Astrocyte (in vitro differentiated cells and primary cell): Measurements from ENCODE around the gene AIFM1. TPM values are rescaled to one million over a fixed set of nuclear protein-coding genes. Genes with fewer than 3 reads are reported as not detected.

Source experiments
- DNase-seq: peaks from one replicate; pipeline ENCODE4 v3.0.0-alpha.2; 2010; ENCODE audit warnings: low read depth
- FAIRE-seq: peaks from 2 replicates; lab custom pipeline; 2011; peaks lifted over from hg19 to GRCh38; lab: Jason Lieb, UNC
- H2AFZ ChIP-seq: 2 replicates; pipeline ENCODE4 v1.6.0; 2012; ENCODE audit warnings: low read depth, low read length, inconsistent platforms
- H3K27ac ChIP-seq: 2 replicates; pipeline ENCODE4 v1.5.1; 2011; ENCODE audit warnings: low read depth, low read length, inconsistent platforms
- H3K27me3 ChIP-seq: 2 replicates; pipeline ENCODE4 v1.6.0; 2011; ENCODE audit warnings: low read length, inconsistent platforms; ENCODE audit not compliant: insufficient read depth
- H3K36me3 ChIP-seq: 2 replicates; pipeline ENCODE4 v1.5.1; 2011; ENCODE audit warnings: low read length, inconsistent platforms; ENCODE audit not compliant: insufficient read depth
- H3K4me1 ChIP-seq: 2 replicates; pipeline ENCODE4 v1.5.1; 2011; ENCODE audit warnings: low read length, inconsistent platforms; ENCODE audit not compliant: insufficient read depth
- H3K4me2 ChIP-seq: 2 replicates; pipeline ENCODE4 v1.6.0; 2012; ENCODE audit warnings: low read length, inconsistent platforms
- H3K4me3 ChIP-seq: 2 replicates; pipeline ENCODE4 v1.5.1; 2011; ENCODE audit warnings: low read depth, mild to moderate bottlenecking, low read length, inconsistent platforms; ENCODE audit not compliant: insufficient read depth
- H3K79me2 ChIP-seq: 2 replicates; pipeline ENCODE4 v1.6.0; 2012; ENCODE audit warnings: mild to moderate bottlenecking, low read length, inconsistent platforms; ENCODE audit not compliant: insufficient read depth
- H3K9ac ChIP-seq: 2 replicates; pipeline ENCODE4 v1.6.0; 2012; ENCODE audit warnings: mild to moderate bottlenecking, low read length, inconsistent platforms
- H3K9me3 ChIP-seq: 2 replicates; pipeline ENCODE4 v1.5.1; 2012; ENCODE audit warnings: low read depth, mild to moderate bottlenecking, low read length, inconsistent platforms; ENCODE audit not compliant: insufficient read depth
- H4K20me1 ChIP-seq: 2 replicates; pipeline ENCODE4 v1.6.0; 2012; ENCODE audit warnings: low read length, inconsistent platforms; ENCODE audit not compliant: insufficient read depth
- H3K27ac Mint-ChIP-seq: one replicate; pipeline ENCODE4 v1.8.0; 2021; ENCODE audit warnings: mild to moderate bottlenecking, mixed read lengths; ENCODE audit not compliant: unreplicated experiment
- H3K27me3 Mint-ChIP-seq: one replicate; pipeline ENCODE4 v1.8.0; 2021; ENCODE audit warnings: low read depth, mixed read lengths; ENCODE audit not compliant: unreplicated experiment
- H3K36me3 Mint-ChIP-seq: one replicate; pipeline ENCODE4 v1.8.0; 2021; ENCODE audit warnings: low read depth, mixed read lengths; ENCODE audit not compliant: unreplicated experiment
- H3K4me1 Mint-ChIP-seq: one replicate; pipeline ENCODE4 v1.8.0; 2021; ENCODE audit warnings: low read depth, mixed read lengths; ENCODE audit not compliant: unreplicated experiment
- H3K4me3 Mint-ChIP-seq: one replicate; pipeline ENCODE4 v1.8.0; 2021; ENCODE audit warnings: mild to moderate bottlenecking, moderate library complexity, mixed read lengths; ENCODE audit not compliant: unreplicated experiment
- H3K9me3 Mint-ChIP-seq: one replicate; pipeline ENCODE4 v1.8.0; 2021; ENCODE audit warnings: mild to moderate bottlenecking, mixed read lengths; ENCODE audit not compliant: unreplicated experiment
- CTCF ChIP-seq: IDR thresholded peaks from 2 replicates; pipeline ENCODE4 v1.5.1; 2011; ENCODE audit warnings: low read depth, mild to moderate bottlenecking, inconsistent platforms, low read length, moderate library complexity; ENCODE audit not compliant: insufficient read depth
- EZH2 ChIP-seq: IDR thresholded peaks from 2 replicates; pipeline ENCODE4 v1.6.1; 2012; ENCODE audit warnings: mild to moderate bottlenecking, low read length, inconsistent platforms; ENCODE audit not compliant: insufficient read depth
- total RNA-seq: library from RNA; stranded (reverse); gene quantifications from 2 replicates; pipeline ENCODE4 v1.2.1, GENCODE V29; 2021

Gene AIFM1
- total RNA-seq, 1 donor from 2014 or later = 38.1 TPM

- no peak for FAIRE-seq
- Histone ChIP-seq H3K36me3 (no peaks in the 10 kb centered on the region), H3K4me1 (peaks cover 25% of the 10 kb centered on the region), H3K27ac (no peak overlapping the region), H3K4me2 (peak overlapping the region; percentile 85), H3K27me3 (peaks cover 3% of the 10 kb centered on the region), H3K79me2 (no peaks in the 10 kb centered on the region), H3K9ac (no peak overlapping the region), H3K4me3 (peak overlapping the region; percentile 51), H2AFZ (peak overlapping the region; percentile 78), H4K20me1 (no peaks in the 10 kb centered on the region), H3K9me3 (no peaks in the 10 kb centered on the region)
- Mint-ChIP-seq H3K36me3 (no peaks in the 10 kb centered on the region), H3K4me3 (peak overlapping the region; percentile 73), H3K9me3 (no peaks in the 10 kb centered on the region), H3K27me3 (no peaks in the 10 kb centered on the region), H3K27ac (no peak overlapping the region), H3K4me1 (peaks cover 21% of the 10 kb centered on the region)
- no peak for DNase-seq
- TF ChIP-seq EZH2 = no peak
- TF ChIP-seq CTCF = no peak
These were observed 6.6 kb upstream of the AIFM1 start for GRCh38 chrX:130172127-130172845.

- Histone ChIP-seq H3K4me2 (peak within 1 kb of the TSS; percentile 85), H4K20me1 (no peaks in the 10 kb centered on the region), H3K9ac (peak within 1 kb of the TSS; percentile 52), H3K4me3 (peak within 1 kb of the TSS; percentile 51), H3K4me1 (peaks cover 30% of the 10 kb centered on the region), H3K79me2 (no peaks in the 10 kb centered on the region), H3K27ac (no peak within 1 kb of the TSS), H3K36me3 (no peaks in the 10 kb centered on the region), H2AFZ (peak within 1 kb of the TSS; percentile 78), H3K9me3 (no peaks in the 10 kb centered on the region), H3K27me3 (peaks cover 3% of the 10 kb centered on the region)
- H3K4me3 Mint-ChIP-seq = peak within 1 kb of the TSS; percentile 75
- FAIRE-seq (no peak), DNase-seq (no peak)
- no peak within 1 kb of the TSS for H3K27ac Mint-ChIP-seq
- H3K36me3 Mint-ChIP-seq = no peaks in the 10 kb centered on the region
- no peaks in the 10 kb centered on the region for H3K9me3 Mint-ChIP-seq
- H3K4me1 Mint-ChIP-seq = peaks cover 22% of the 10 kb centered on the region
- H3K27me3 Mint-ChIP-seq = no peaks in the 10 kb centered on the region
- TF ChIP-seq CTCF (no peak), EZH2 (no peak)
These were observed 5.9 kb upstream of the AIFM1 start, which contains the start of gene RAB33A for GRCh38 chrX:130171446-130172126. Gene RAB33A, plus strand, starts transcription at chrX:130171962. Its CDS starts 101 bp downstream, at chrX:130172063.
